ACC112 (cell line): ENCODE measurements around the gene ATP2B3.

Experiments
- H2AFZ ChIP-seq: fragments of 200-600 bp; sonication (generic); one replicate; pipeline ENCODE4 v1.6.0; 2017; ENCODE audit warnings: antibody characterized with exemption, low read length; ENCODE audit not compliant: unreplicated experiment
- H3K27ac ChIP-seq: fragments of 200-600 bp; sonication (generic); 2 replicates; pipeline ENCODE4 v1.5.1; 2014; ENCODE audit warnings: low read depth, mild to moderate bottlenecking, antibody characterized with exemption, low read length, moderate library complexity
- H3K27me3 ChIP-seq: fragments of 200-600 bp; sonication (generic); 2 replicates; pipeline ENCODE4 v1.6.1; 2014; ENCODE audit warnings: mild to moderate bottlenecking, antibody characterized with exemption, low read length, moderate library complexity, mixed read lengths; ENCODE audit not compliant: insufficient read depth
- H3K36me3 ChIP-seq: fragments of 200-600 bp; sonication (generic); 2 replicates; pipeline ENCODE4 v1.6.1; 2016; ENCODE audit warnings: mild to moderate bottlenecking, antibody characterized with exemption, low read length, moderate library complexity, mixed read lengths; ENCODE audit not compliant: insufficient read depth
- H3K4me1 ChIP-seq: fragments of 200-600 bp; sonication (generic); one replicate; pipeline ENCODE4 v1.6.1; 2016; ENCODE audit warnings: low read length, mixed read lengths; ENCODE audit not compliant: insufficient read depth, unreplicated experiment, control insufficient read depth
- H3K4me3 ChIP-seq: fragments of 200-600 bp; sonication (generic); 2 replicates; pipeline ENCODE4 v1.5.1; 2014; ENCODE audit warnings: mild to moderate bottlenecking, low read depth, low read length
- H3K79me2 ChIP-seq: fragments of 200-600 bp; sonication (generic); one replicate; pipeline ENCODE4 v1.6.0; 2016; ENCODE audit warnings: low read length; ENCODE audit not compliant: control insufficient read depth, unreplicated experiment, insufficient read depth

Gene ATP2B3

GRCh38 chrX:153554519-153555167, 37.2 kb downstream of the ATP2B3 start:
- no peak overlapping the region for H2AFZ ChIP-seq
- H3K27ac ChIP-seq, result no peak overlapping the region
- H3K4me3 ChIP-seq, result no peak overlapping the region
- no peaks in the 10 kb centered on the region for H3K27me3 ChIP-seq
- H3K79me2 ChIP-seq, result no peaks in the 10 kb centered on the region
- H3K4me1 ChIP-seq, result peaks cover 5% of the 10 kb centered on the region
- no peaks in the 10 kb centered on the region for H3K36me3 ChIP-seq

GRCh38 chrX:153556767-153557166, 39.3 kb downstream of the ATP2B3 start:
- Histone ChIP-seq H3K27ac (no peak overlapping the region), H3K4me1 (no peaks in the 10 kb centered on the region), H3K79me2 (no peaks in the 10 kb centered on the region), H3K36me3 (no peaks in the 10 kb centered on the region), H2AFZ (no peak overlapping the region), H3K4me3 (no peak overlapping the region), H3K27me3 (no peaks in the 10 kb centered on the region)

GRCh38 chrX:153557618-153558355, 40.3 kb downstream of the ATP2B3 start:
- Histone ChIP-seq H3K27me3 (no peaks in the 10 kb centered on the region), H3K4me1 (no peaks in the 10 kb centered on the region), H2AFZ (no peak overlapping the region), H3K36me3 (no peaks in the 10 kb centered on the region), H3K27ac (no peak overlapping the region), H3K79me2 (no peaks in the 10 kb centered on the region), H3K4me3 (no peak overlapping the region)

GRCh38 chrX:153560000-153560399, 42.6 kb downstream of the ATP2B3 start:
- Histone ChIP-seq H3K27me3 (no peaks in the 10 kb centered on the region), H3K79me2 (no peaks in the 10 kb centered on the region), H3K36me3 (no peaks in the 10 kb centered on the region), H2AFZ (no peak overlapping the region), H3K4me1 (no peaks in the 10 kb centered on the region), H3K4me3 (no peak overlapping the region), H3K27ac (no peak overlapping the region)

GRCh38 chrX:153560466-153560865, 43.0 kb downstream of the ATP2B3 start:
- Histone ChIP-seq H3K79me2 (no peaks in the 10 kb centered on the region), H3K36me3 (no peaks in the 10 kb centered on the region), H3K27ac (no peak overlapping the region), H3K27me3 (no peaks in the 10 kb centered on the region), H3K4me3 (no peak overlapping the region), H2AFZ (no peak overlapping the region), H3K4me1 (no peaks in the 10 kb centered on the region)

- H2AFZ ChIP-seq, result no peak overlapping the region
- H3K27ac ChIP-seq, result no peak overlapping the region
- no peak overlapping the region for H3K4me3 ChIP-seq
- no peaks in the 10 kb centered on the region for H3K27me3 ChIP-seq
- H3K4me1 ChIP-seq, result no peaks in the 10 kb centered on the region
- no peaks in the 10 kb centered on the region for H3K79me2 ChIP-seq
- no peaks in the 10 kb centered on the region for H3K36me3 ChIP-seq
Observed at GRCh38 chrX:153561337-153561736, 43.9 kb downstream of the ATP2B3 start.

GRCh38 chrX:153562546-153562945, 45.1 kb downstream of the ATP2B3 start:
- Histone ChIP-seq H3K79me2 (no peaks in the 10 kb centered on the region), H3K27me3 (no peaks in the 10 kb centered on the region), H3K36me3 (no peaks in the 10 kb centered on the region), H3K27ac (no peak overlapping the region), H3K4me3 (no peak overlapping the region), H3K4me1 (no peaks in the 10 kb centered on the region), H2AFZ (no peak overlapping the region)

GRCh38 chrX:153564047-153564606, 46.7 kb downstream of the ATP2B3 start:
- no peaks in the 10 kb centered on the region for H3K4me1 ChIP-seq
- H3K4me3 ChIP-seq, result no peak overlapping the region
- H3K27ac ChIP-seq, result no peak overlapping the region
- H3K27me3 ChIP-seq, result no peaks in the 10 kb centered on the region
- H2AFZ ChIP-seq, result no peak overlapping the region
- H3K79me2 ChIP-seq, result no peaks in the 10 kb centered on the region
- H3K36me3 ChIP-seq, result no peaks in the 10 kb centered on the region

GRCh38 chrX:153565996-153566580, 48.6 kb downstream of the ATP2B3 start:
- Histone ChIP-seq H3K4me3 (no peak overlapping the region), H3K4me1 (no peaks in the 10 kb centered on the region), H3K27me3 (no peaks in the 10 kb centered on the region), H3K27ac (no peak overlapping the region), H3K79me2 (no peaks in the 10 kb centered on the region), H3K36me3 (no peaks in the 10 kb centered on the region), H2AFZ (no peak overlapping the region)

- H3K79me2 ChIP-seq, result no peaks in the 10 kb centered on the region
- no peak overlapping the region for H3K4me3 ChIP-seq
- H3K27me3 ChIP-seq, result no peaks in the 10 kb centered on the region
- no peak overlapping the region for H2AFZ ChIP-seq
- no peaks in the 10 kb centered on the region for H3K4me1 ChIP-seq
- H3K36me3 ChIP-seq, result no peaks in the 10 kb centered on the region
- H3K27ac ChIP-seq, result no peak overlapping the region
Observed at GRCh38 chrX:153568451-153569011, 51.1 kb downstream of the ATP2B3 start.
